HEK293 (cell line): ENCODE data around the gene STRN3.

Experiments used
- CTCF ChIA-PET: fragments of 350-600 bp; formaldehyde crosslinking; extraction: SDS; loops from one replicate; lab custom pipeline; 2021; ENCODE audit warnings: antibody characterized with exemption; lab: Yijun Ruan, JAX
- POLR2A ChIA-PET: fragments of 300-600 bp; formaldehyde crosslinking; extraction: SDS; loops from one replicate; lab custom pipeline; 2020; ENCODE audit warnings: antibody characterized with exemption, inconsistent platforms; lab: Yijun Ruan, JAX
- H3K27ac ChIP-seq: fragments of 200-500 bp; sonication (Bioruptor generic); 2 replicates; pipeline ENCODE4 v1.5.1; 2014; ENCODE audit warnings: low read depth, low read length, control low read depth, inconsistent platforms; ENCODE audit errors: extremely low read depth
- H3K36me3 ChIP-seq, 2 experiments: fragments of 200-500 bp in 1 of 2; sonication (Bioruptor generic) in 1 of 2; 1 replicate in 1 of 2; 2 replicates in 1 of 2; pipeline ENCODE4 v1.5.1; 2014 to 2017; ENCODE audit warnings: inconsistent platforms in 2 of 2, low read length in 2 of 2; ENCODE audit not compliant: control insufficient read depth in 2 of 2, insufficient read depth in 1 of 2
- H3K4me1 ChIP-seq: fragments of 200-500 bp; sonication (Bioruptor generic); 2 replicates; pipeline ENCODE4 v1.5.1; 2014; ENCODE audit warnings: mild to moderate bottlenecking, low read length, inconsistent platforms; ENCODE audit not compliant: control insufficient read depth, insufficient read depth
- H3K4me3 ChIP-seq: 2 replicates; pipeline ENCODE4 v1.5.1; 2011; ENCODE audit warnings: low read depth, mild to moderate bottlenecking, control low read depth, low read length, moderate library complexity
- H3K9me3 ChIP-seq: fragments of 200-500 bp; sonication (Bioruptor generic); 2 replicates; pipeline ENCODE4 v1.5.1; 2014; ENCODE audit warnings: low read depth, low read length, inconsistent platforms; ENCODE audit not compliant: control insufficient read depth, insufficient read depth
- KLF9 ChIP-seq: fragments of 450-650 bp; formaldehyde crosslinking; IDR thresholded peaks from 2 replicates; pipeline ENCODE4 v1.5.1; 2016; ENCODE audit warnings: missing biosample characterization, missing genetic modification characterization, low read depth
- PRDM4 ChIP-seq: fragments of 450-650 bp; formaldehyde crosslinking; IDR thresholded peaks from 2 replicates; pipeline ENCODE4 v1.5.1; 2017; ENCODE audit warnings: missing biosample characterization, missing genetic modification characterization
- SP7 ChIP-seq: fragments of 450-650 bp; formaldehyde crosslinking; IDR thresholded peaks from 2 replicates; pipeline ENCODE4 v1.5.1; 2016; ENCODE audit warnings: missing biosample characterization, missing genetic modification characterization
- ZBTB49 ChIP-seq: fragments of 450-650 bp; formaldehyde crosslinking; IDR thresholded peaks from 2 replicates; pipeline ENCODE4 v1.5.1; 2016; ENCODE audit warnings: missing biosample characterization, missing genetic modification characterization, low read depth
- ZNF10 ChIP-seq: fragments of 450-650 bp; formaldehyde crosslinking; IDR thresholded peaks from 2 replicates; pipeline ENCODE4 v1.5.1; 2017; ENCODE audit warnings: missing biosample characterization, missing genetic modification characterization
- ZNF140 ChIP-seq: fragments of 450-650 bp; formaldehyde crosslinking; IDR thresholded peaks from 2 replicates; pipeline ENCODE4 v1.5.1; 2016; ENCODE audit warnings: missing biosample characterization, missing genetic modification characterization
- ZNF184 ChIP-seq: fragments of 450-650 bp; IDR thresholded peaks from 2 replicates; pipeline ENCODE4 v1.5.1; 2018; ENCODE audit warnings: missing biosample characterization, mild to moderate bottlenecking, missing genetic modification characterization
- ZNF223 ChIP-seq: fragments of 450-650 bp; formaldehyde crosslinking; IDR thresholded peaks from 2 replicates; pipeline ENCODE4 v1.5.1; 2016; ENCODE audit warnings: missing biosample characterization, missing genetic modification characterization
- ZNF658 ChIP-seq: fragments of 450-650 bp; formaldehyde crosslinking; IDR thresholded peaks from 2 replicates; pipeline ENCODE4; 2016; ENCODE audit warnings: missing biosample characterization, missing genetic modification characterization
- ZNF776 ChIP-seq: fragments of 450-650 bp; formaldehyde crosslinking; IDR thresholded peaks from 2 replicates; pipeline ENCODE4 v1.5.0; 2017; ENCODE audit warnings: missing biosample characterization, missing genetic modification characterization, borderline replicate concordance
- TF ChIP-seq, protein P1 (sequence below): fragments of 450-650 bp; formaldehyde crosslinking; IDR thresholded peaks from 2 replicates; pipeline ENCODE4 v1.5.1; 2017; ENCODE audit warnings: missing biosample characterization, missing genetic modification characterization
- TF ChIP-seq, protein P2 (sequence below): fragments of 450-650 bp; formaldehyde crosslinking; IDR thresholded peaks from 2 replicates; pipeline ENCODE4 v1.5.1; 2017; ENCODE audit warnings: missing biosample characterization, missing genetic modification characterization
- TF ChIP-seq, protein P3 (sequence below): IDR thresholded peaks from 2 replicates; pipeline ENCODE4 v1.6.1; 2011; ENCODE audit warnings: mild to moderate bottlenecking, low read depth, low read length, borderline replicate concordance

The STRN3 gene

GRCh38 chr14:30996892-30997659 lies 29.1 kb downstream of the STRN3 start (continued):
- TF ChIP-seq ZNF140 (tag by site-specific recombination) = no peak
- no peak for TF ChIP-seq KLF9 (tag by site-specific recombination)

DNA sequence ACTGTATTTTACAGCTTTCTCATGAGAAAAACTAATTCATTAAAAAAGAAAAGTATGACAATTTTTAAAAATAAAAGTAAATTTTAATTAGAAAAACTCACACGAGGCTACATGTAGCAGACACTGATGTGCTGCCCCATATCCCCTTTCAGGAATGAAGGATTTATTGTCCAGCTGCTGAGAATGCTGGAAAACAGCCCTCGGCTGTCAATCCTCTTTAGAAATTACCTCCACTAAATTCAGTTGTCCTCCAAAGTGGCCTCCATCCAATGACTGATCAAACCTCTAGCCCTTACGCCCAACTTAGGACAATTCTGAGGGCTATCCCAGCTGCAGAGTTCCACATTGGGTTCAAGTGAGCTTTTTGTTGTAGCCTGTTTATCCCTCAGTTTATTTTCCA lies 30.5 kb downstream of the STRN3 start:
- CTCF ChIA-PET = interaction anchor here (0.6 to 0.7 kb wide), 2 partner anchors 16 to 91 kb away, joined by 3 read pairs; no protein-coding TSS in a partner anchor
- TF ChIP-seq, protein P1, sequence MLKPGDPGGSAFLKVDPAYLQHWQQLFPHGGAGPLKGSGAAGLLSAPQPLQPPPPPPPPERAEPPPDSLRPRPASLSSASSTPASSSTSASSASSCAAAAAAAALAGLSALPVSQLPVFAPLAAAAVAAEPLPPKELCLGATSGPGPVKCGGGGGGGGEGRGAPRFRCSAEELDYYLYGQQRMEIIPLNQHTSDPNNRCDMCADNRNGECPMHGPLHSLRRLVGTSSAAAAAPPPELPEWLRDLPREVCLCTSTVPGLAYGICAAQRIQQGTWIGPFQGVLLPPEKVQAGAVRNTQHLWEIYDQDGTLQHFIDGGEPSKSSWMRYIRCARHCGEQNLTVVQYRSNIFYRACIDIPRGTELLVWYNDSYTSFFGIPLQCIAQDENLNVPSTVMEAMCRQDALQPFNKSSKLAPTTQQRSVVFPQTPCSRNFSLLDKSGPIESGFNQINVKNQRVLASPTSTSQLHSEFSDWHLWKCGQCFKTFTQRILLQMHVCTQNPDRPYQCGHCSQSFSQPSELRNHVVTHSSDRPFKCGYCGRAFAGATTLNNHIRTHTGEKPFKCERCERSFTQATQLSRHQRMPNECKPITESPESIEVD (tag by site-specific recombination) = peak; percentile 80
- TF ChIP-seq PRDM4 = no peak
- TF ChIP-seq, all 188 proteins: peak for 1
- peaks cover 0 to 3% of the 10 kb centered on the region in 2 experiments; a peak in 2 of 3 replicates for H3K36me3 ChIP-seq
- peaks cover 22% of the 10 kb centered on the region for H3K4me1 ChIP-seq
- no peaks in the 10 kb centered on the region for H3K9me3 ChIP-seq
- H3K27ac ChIP-seq = no peak overlapping the region
- POLR2A ChIA-PET = interaction anchor here (0.7 to 1.3 kb wide), 2 partner anchors 31 to 75 kb away, joined by 3 to 7 read pairs; partner anchors contain the start of gene STRN3
- H3K4me3 ChIP-seq = no peak overlapping the region

- peaks cover 0 to 3% of the 10 kb centered on the region in 2 experiments; a peak in 2 of 3 replicates for H3K36me3 ChIP-seq
- H3K27ac ChIP-seq = no peak overlapping the region; the same call in 1 of the 2 replicates
- no peaks in the 10 kb centered on the region for H3K9me3 ChIP-seq
- peaks cover 18% of the 10 kb centered on the region for H3K4me1 ChIP-seq
- ChIA-PET CTCF (interaction anchor here (0.6 to 0.7 kb wide), 2 partner anchors 15 to 90 kb away, joined by 3 read pairs; no protein-coding TSS in a partner anchor), POLR2A (interaction anchor here (0.7 to 1.3 kb wide), 2 partner anchors 31 to 74 kb away, joined by 3 to 7 read pairs; partner anchors contain the start of gene STRN3)
- H3K4me3 ChIP-seq = no peak overlapping the region
- TF ChIP-seq PRDM4 = no peak
- TF ChIP-seq, protein P1 (tag by site-specific recombination) = peak; percentile 58
- TF ChIP-seq SP7 (tag by site-specific recombination) = no peak
- no peak for TF ChIP-seq KLF9 (tag by site-specific recombination)
- no peak for TF ChIP-seq ZNF223
- peak; percentile 21; the same call in 1 of the 2 replicates for TF ChIP-seq ZNF184 (tag by site-specific recombination)
- TF ChIP-seq, protein P2, sequence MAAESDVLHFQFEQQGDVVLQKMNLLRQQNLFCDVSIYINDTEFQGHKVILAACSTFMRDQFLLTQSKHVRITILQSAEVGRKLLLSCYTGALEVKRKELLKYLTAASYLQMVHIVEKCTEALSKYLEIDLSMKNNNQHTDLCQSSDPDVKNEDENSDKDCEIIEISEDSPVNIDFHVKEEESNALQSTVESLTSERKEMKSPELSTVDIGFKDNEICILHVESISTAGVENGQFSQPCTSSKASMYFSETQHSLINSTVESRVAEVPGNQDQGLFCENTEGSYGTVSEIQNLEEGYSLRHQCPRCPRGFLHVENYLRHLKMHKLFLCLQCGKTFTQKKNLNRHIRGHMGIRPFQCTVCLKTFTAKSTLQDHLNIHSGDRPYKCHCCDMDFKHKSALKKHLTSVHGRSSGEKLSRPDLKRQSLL (tag by site-specific recombination) = no peak
- TF ChIP-seq, protein P3, sequence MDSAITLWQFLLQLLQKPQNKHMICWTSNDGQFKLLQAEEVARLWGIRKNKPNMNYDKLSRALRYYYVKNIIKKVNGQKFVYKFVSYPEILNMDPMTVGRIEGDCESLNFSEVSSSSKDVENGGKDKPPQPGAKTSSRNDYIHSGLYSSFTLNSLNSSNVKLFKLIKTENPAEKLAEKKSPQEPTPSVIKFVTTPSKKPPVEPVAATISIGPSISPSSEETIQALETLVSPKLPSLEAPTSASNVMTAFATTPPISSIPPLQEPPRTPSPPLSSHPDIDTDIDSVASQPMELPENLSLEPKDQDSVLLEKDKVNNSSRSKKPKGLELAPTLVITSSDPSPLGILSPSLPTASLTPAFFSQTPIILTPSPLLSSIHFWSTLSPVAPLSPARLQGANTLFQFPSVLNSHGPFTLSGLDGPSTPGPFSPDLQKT = no peak
- no peak for TF ChIP-seq ZNF776
- 0 out of 2 replicates have a peak, but pooled peaks have one; percentile 27 for TF ChIP-seq ZNF10 (tag by site-specific recombination)
- TF ChIP-seq ZNF658 (tag by site-specific recombination) = no peak
- no peak for TF ChIP-seq ZBTB49 (tag by site-specific recombination)
Measured at GRCh38 chr14:30994681-30995620, 31.2 kb downstream of the STRN3 start.
